ENCODE data around the gene SLC22A31.
A peak's percentile ranks its signal among the peaks of the same experiment; 100 is the strongest.

Gene SLC22A31

DNA sequence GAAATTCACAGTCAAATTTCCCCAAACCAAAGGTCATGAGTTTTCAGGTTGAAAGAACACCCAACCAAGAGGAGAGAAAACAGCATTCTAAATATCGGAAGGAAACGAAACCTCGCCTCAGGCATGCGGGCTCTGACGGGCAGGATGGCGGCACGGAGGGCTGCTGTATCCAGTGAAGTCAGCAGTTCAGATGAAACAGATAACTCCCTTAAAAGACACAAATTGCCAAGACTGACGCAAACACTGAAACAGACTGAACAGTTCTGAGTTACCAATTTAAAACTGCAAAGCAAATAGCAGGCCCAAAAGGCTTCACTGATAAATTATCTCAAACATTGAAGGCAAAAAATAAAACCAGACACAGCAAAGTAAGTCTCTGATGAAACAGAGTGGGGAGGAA is 49.4 kb downstream of the SLC22A31 start:
- no peak for ATAC-seq
- TF ChIP-seq, protein P1, sequence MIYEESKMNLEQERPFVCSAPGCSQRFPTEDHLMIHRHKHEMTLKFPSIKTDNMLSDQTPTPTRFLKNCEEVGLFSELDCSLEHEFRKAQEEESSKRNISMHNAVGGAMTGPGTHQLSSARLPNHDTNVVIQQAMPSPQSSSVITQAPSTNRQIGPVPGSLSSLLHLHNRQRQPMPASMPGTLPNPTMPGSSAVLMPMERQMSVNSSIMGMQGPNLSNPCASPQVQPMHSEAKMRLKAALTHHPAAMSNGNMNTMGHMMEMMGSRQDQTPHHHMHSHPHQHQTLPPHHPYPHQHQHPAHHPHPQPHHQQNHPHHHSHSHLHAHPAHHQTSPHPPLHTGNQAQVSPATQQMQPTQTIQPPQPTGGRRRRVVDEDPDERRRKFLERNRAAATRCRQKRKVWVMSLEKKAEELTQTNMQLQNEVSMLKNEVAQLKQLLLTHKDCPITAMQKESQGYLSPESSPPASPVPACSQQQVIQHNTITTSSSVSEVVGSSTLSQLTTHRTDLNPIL (CRISPR knock-in tag; IDR thresholded peaks at IDR 0.05; ENCODE audit: low read depth) = no peak
- TF ChIP-seq ARNTL (CRISPR knock-in tag; IDR thresholded peaks at IDR 0.05; ENCODE audit: borderline replicate concordance, low read depth) (no peak), TOX (CRISPR knock-in tag; IDR thresholded peaks at IDR 0.05; ENCODE audit: borderline replicate concordance) (no peak), SNAI2 (CRISPR knock-in tag; IDR thresholded peaks at IDR 0.05) (no peak), ZFP3 (CRISPR knock-in tag; IDR thresholded peaks at IDR 0.05) (no peak), TCF4 (CRISPR knock-in tag; IDR thresholded peaks at IDR 0.05; ENCODE audit: borderline replicate concordance) (peak; percentile 72; the same call in 1 of the 2 replicates), ZFP30 (CRISPR knock-in tag; IDR thresholded peaks at IDR 0.05) (no peak)
- TF ChIP-seq, protein P2, sequence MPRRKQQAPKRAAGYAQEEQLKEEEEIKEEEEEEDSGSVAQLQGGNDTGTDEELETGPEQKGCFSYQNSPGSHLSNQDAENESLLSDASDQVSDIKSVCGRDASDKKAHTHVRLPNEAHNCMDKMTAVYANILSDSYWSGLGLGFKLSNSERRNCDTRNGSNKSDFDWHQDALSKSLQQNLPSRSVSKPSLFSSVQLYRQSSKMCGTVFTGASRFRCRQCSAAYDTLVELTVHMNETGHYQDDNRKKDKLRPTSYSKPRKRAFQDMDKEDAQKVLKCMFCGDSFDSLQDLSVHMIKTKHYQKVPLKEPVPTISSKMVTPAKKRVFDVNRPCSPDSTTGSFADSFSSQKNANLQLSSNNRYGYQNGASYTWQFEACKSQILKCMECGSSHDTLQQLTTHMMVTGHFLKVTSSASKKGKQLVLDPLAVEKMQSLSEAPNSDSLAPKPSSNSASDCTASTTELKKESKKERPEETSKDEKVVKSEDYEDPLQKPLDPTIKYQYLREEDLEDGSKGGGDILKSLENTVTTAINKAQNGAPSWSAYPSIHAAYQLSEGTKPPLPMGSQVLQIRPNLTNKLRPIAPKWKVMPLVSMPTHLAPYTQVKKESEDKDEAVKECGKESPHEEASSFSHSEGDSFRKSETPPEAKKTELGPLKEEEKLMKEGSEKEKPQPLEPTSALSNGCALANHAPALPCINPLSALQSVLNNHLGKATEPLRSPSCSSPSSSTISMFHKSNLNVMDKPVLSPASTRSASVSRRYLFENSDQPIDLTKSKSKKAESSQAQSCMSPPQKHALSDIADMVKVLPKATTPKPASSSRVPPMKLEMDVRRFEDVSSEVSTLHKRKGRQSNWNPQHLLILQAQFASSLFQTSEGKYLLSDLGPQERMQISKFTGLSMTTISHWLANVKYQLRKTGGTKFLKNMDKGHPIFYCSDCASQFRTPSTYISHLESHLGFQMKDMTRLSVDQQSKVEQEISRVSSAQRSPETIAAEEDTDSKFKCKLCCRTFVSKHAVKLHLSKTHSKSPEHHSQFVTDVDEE (CRISPR knock-in tag; IDR thresholded peaks at IDR 0.05) = no peak

DNA sequence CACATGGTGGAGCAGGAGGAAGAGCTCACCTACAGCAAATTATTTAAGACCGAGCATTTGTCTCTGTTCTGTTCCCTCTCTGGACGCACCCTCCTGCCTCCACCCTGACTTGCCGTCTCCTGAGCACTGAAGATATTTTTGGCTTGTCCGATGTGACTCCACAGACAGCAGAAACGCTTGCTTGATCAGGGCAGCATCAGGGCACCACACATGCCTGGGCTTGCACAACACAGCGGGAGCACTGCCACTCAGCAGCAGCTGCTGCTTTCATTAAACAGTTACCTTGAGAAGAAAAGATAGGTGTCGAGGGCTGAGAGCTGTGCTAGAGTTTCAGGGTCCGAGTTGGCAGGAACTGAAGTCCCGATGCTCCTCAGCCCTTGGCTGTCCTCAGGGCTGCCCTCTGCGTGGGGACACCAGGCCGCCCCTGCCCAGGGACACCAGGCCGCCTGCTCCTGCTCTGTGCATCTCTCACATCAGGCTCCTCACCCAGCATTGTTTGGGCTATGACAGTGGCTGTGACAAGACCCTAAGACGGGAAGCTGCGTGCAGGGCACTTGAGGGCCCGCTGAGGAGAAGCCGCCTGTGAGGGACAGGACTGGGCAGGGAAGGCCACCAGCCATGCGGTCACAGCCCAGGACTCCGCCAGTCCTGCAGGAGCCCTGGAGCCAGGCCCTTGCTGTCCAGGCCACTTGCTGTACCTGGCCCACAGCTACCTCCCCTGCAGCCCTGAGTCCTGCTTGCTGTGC is 50.1 kb downstream of the SLC22A31 start:
- TF ChIP-seq ESRRG (CRISPR knock-in tag; IDR thresholded peaks at IDR 0.05) (no peak), SNAI2 (CRISPR knock-in tag; IDR thresholded peaks at IDR 0.05) (no peak), TOX (CRISPR knock-in tag; IDR thresholded peaks at IDR 0.05; ENCODE audit: borderline replicate concordance) (no peak), OSR1 (CRISPR knock-in tag; IDR thresholded peaks at IDR 0.05) (no peak), ZNF8 (CRISPR knock-in tag; IDR thresholded peaks at IDR 0.05) (no peak), ZC3H10 (CRISPR knock-in tag; IDR thresholded peaks at IDR 0.05) (no peak), TCF4 (CRISPR knock-in tag; IDR thresholded peaks at IDR 0.05; ENCODE audit: borderline replicate concordance) (no peak), ARNTL (CRISPR knock-in tag; IDR thresholded peaks at IDR 0.05; ENCODE audit: borderline replicate concordance, low read depth) (no peak), ZFP3 (CRISPR knock-in tag; IDR thresholded peaks at IDR 0.05) (no peak), PPARA (CRISPR knock-in tag; IDR thresholded peaks at IDR 0.05; ENCODE audit: borderline replicate concordance) (no peak), RARB (CRISPR knock-in tag; IDR thresholded peaks at IDR 0.05) (no peak), ZFP30 (CRISPR knock-in tag; IDR thresholded peaks at IDR 0.05) (no peak), ZNF565 (CRISPR knock-in tag; conservative IDR thresholded peaks at IDR 0.05; ENCODE audit: low read depth) (no peak), ISL1 (CRISPR knock-in tag; IDR thresholded peaks at IDR 0.05) (no peak), BACH2 (CRISPR knock-in tag; IDR thresholded peaks at IDR 0.05; ENCODE audit: borderline replicate concordance) (no peak)
- TF ChIP-seq, protein P2 (CRISPR knock-in tag; IDR thresholded peaks at IDR 0.05) = no peak
- TF ChIP-seq, protein P3, sequence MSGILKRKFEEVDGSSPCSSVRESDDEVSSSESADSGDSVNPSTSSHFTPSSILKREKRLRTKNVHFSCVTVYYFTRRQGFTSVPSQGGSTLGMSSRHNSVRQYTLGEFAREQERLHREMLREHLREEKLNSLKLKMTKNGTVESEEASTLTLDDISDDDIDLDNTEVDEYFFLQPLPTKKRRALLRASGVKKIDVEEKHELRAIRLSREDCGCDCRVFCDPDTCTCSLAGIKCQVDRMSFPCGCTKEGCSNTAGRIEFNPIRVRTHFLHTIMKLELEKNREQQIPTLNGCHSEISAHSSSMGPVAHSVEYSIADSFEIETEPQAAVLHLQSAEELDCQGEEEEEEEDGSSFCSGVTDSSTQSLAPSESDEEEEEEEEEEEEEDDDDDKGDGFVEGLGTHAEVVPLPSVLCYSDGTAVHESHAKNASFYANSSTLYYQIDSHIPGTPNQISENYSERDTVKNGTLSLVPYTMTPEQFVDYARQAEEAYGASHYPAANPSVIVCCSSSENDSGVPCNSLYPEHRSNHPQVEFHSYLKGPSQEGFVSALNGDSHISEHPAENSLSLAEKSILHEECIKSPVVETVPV (CRISPR knock-in tag; IDR thresholded peaks at IDR 0.05) = no peak
- TF ChIP-seq, protein P4, sequence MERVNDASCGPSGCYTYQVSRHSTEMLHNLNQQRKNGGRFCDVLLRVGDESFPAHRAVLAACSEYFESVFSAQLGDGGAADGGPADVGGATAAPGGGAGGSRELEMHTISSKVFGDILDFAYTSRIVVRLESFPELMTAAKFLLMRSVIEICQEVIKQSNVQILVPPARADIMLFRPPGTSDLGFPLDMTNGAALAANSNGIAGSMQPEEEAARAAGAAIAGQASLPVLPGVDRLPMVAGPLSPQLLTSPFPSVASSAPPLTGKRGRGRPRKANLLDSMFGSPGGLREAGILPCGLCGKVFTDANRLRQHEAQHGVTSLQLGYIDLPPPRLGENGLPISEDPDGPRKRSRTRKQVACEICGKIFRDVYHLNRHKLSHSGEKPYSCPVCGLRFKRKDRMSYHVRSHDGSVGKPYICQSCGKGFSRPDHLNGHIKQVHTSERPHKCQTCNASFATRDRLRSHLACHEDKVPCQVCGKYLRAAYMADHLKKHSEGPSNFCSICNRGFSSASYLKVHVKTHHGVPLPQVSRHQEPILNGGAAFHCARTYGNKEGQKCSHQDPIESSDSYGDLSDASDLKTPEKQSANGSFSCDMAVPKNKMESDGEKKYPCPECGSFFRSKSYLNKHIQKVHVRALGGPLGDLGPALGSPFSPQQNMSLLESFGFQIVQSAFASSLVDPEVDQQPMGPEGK (CRISPR knock-in tag; IDR thresholded peaks at IDR 0.05; ENCODE audit: borderline replicate concordance) = no peak
- TF ChIP-seq, protein P1 (CRISPR knock-in tag; IDR thresholded peaks at IDR 0.05; ENCODE audit: low read depth) = no peak
- TF ChIP-seq, protein P5, sequence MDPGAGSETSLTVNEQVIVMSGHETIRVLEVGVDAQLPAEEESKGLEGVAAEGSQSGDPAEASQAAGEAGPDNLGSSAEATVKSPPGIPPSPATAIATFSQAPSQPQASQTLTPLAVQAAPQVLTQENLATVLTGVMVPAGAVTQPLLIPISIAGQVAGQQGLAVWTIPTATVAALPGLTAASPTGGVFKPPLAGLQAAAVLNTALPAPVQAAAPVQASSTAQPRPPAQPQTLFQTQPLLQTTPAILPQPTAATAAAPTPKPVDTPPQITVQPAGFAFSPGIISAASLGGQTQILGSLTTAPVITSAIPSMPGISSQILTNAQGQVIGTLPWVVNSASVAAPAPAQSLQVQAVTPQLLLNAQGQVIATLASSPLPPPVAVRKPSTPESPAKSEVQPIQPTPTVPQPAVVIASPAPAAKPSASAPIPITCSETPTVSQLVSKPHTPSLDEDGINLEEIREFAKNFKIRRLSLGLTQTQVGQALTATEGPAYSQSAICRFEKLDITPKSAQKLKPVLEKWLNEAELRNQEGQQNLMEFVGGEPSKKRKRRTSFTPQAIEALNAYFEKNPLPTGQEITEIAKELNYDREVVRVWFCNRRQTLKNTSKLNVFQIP (CRISPR knock-in tag; IDR thresholded peaks at IDR 0.05; ENCODE audit: borderline replicate concordance, low read depth) = no peak
- no peak for ATAC-seq
